IMR-90 (cell line): ENCODE data around the gene GIMAP1. TPM values are rescaled to one million over a fixed set of nuclear protein-coding genes. Genes with fewer than 3 reads are reported as not detected.

Source experiments
- ATAC-seq: fragments of 200-7000 bp; cut with Tn5 transposase; 2 replicates; pipeline ENCODE4 v1.9.1; 2020; ENCODE audit warnings: low read depth, mild to moderate bottlenecking, moderate library complexity
- BruUV-seq: library from RNA; stranded (reverse); fragments of 400-500 nt; replicated peaks from 2 replicates; lab custom pipeline; 2021; lab: Mats Ljungman, UMichigan
- CTCF ChIA-PET: fragments of 300-600 bp; formaldehyde crosslinking; extraction: SDS; loops from one replicate; lab custom pipeline; 2021; ENCODE audit warnings: antibody characterized with exemption; lab: Yijun Ruan, JAX
- POLR2A ChIA-PET: fragments of 300-600 bp; sonication (Branson Sonifier 250); formaldehyde crosslinking; loops from one replicate; lab custom pipeline; 2022; ENCODE audit warnings: antibody characterized with exemption; ENCODE audit not compliant: unreplicated experiment; lab: Charles Lee
- DNase-seq: peaks from one replicate; pipeline ENCODE4 v3.0.0; 2013
- H2AFZ ChIP-seq: replicated peaks from 2 replicates; pipeline ENCODE3; 2013; ENCODE audit warnings: low read length, mild to moderate bottlenecking; ENCODE audit not compliant: poor library complexity
- H2AK5ac ChIP-seq: 2 replicates; pipeline ENCODE4 v1.6.1; 2013; ENCODE audit warnings: low read depth, low read length, inconsistent platforms
- H2AK9ac ChIP-seq: replicated peaks from 2 replicates; pipeline ENCODE3; 2013; ENCODE audit warnings: mild to moderate bottlenecking, low read depth, low read length, moderate library complexity; ENCODE audit not compliant: poor library complexity
- H2BK120ac ChIP-seq: 2 replicates; pipeline ENCODE4 v1.6.1; 2013; ENCODE audit warnings: low read depth, low read length, inconsistent platforms
- H2BK15ac ChIP-seq: 3 replicates; pipeline ENCODE4 v1.6.1; 2013; ENCODE audit warnings: low read depth, low read length, inconsistent platforms
- H2BK20ac ChIP-seq: 2 replicates; pipeline ENCODE4 v1.6.1; 2013; ENCODE audit warnings: low read depth, mild to moderate bottlenecking, inconsistent platforms, low read length, moderate library complexity
- H2BK5ac ChIP-seq: 2 replicates; pipeline ENCODE4 v1.6.1; 2013; ENCODE audit warnings: mild to moderate bottlenecking, low read depth, low read length, inconsistent platforms; ENCODE audit not compliant: poor library complexity, severe bottlenecking
- H3K14ac ChIP-seq: replicated peaks from 2 replicates; pipeline ENCODE4 v1.6.1; 2013; ENCODE audit warnings: low read depth, low read length, inconsistent platforms
- H3K18ac ChIP-seq: 2 replicates; pipeline ENCODE4 v1.6.1; 2013; ENCODE audit warnings: low read depth, low read length, control low read depth
- H3K23ac ChIP-seq: 2 replicates; pipeline ENCODE4 v1.6.1; 2013; ENCODE audit warnings: low read depth, low read length, inconsistent platforms
- H3K27ac ChIP-seq: 2 replicates; pipeline ENCODE4 v1.5.1; 2013; ENCODE audit warnings: mild to moderate bottlenecking, control low read depth, low read length; ENCODE audit not compliant: insufficient read depth
- H3K27me3 ChIP-seq: 2 replicates; pipeline ENCODE4 v1.6.1; 2013; ENCODE audit warnings: low read length; ENCODE audit not compliant: control insufficient read depth, insufficient read depth
- H3K36me3 ChIP-seq: 2 replicates; pipeline ENCODE4 v1.6.1; 2013; ENCODE audit warnings: low read length, mixed read lengths; ENCODE audit not compliant: control insufficient read depth, insufficient read depth
- H3K4ac ChIP-seq: 2 replicates; pipeline ENCODE4 v1.6.1; 2013; ENCODE audit warnings: low read depth, low read length, inconsistent platforms
- H3K4me1 ChIP-seq: 2 replicates; pipeline ENCODE4 v1.6.1; 2013; ENCODE audit warnings: low read length, mixed read lengths; ENCODE audit not compliant: control insufficient read depth, insufficient read depth
- H3K4me2 ChIP-seq: 2 replicates; pipeline ENCODE4 v1.6.1; 2013; ENCODE audit warnings: low read depth, mild to moderate bottlenecking, control low read depth, low read length, moderate library complexity
- H3K4me3 ChIP-seq: 2 replicates; pipeline ENCODE4 v1.5.1; 2013; ENCODE audit warnings: low read depth, mild to moderate bottlenecking, control low read depth, low read length, moderate library complexity; ENCODE audit not compliant: insufficient read depth
- H3K56ac ChIP-seq: 2 replicates; pipeline ENCODE4 v1.6.1; 2013; ENCODE audit warnings: low read length, inconsistent platforms; ENCODE audit not compliant: insufficient read depth; ENCODE audit errors: extremely low read depth
- H3K79me1 ChIP-seq, 2 experiments: 2 replicates each; pipeline ENCODE4 v1.6.1; 2013; ENCODE audit warnings: low read length in 2 of 2, inconsistent platforms in 1 of 2, low read depth in 1 of 2
- H3K9ac ChIP-seq: 2 replicates; pipeline ENCODE4 v1.6.1; 2013; ENCODE audit warnings: low read depth, low read length, control low read depth
- H3K9me1 ChIP-seq: 2 replicates; pipeline ENCODE4 v1.6.1; 2013; ENCODE audit warnings: low read length, inconsistent platforms; ENCODE audit not compliant: insufficient read depth
- H3K9me3 ChIP-seq: 2 replicates; pipeline ENCODE4 v1.6.1; 2013; ENCODE audit warnings: low read length; ENCODE audit not compliant: control insufficient read depth, insufficient read depth
- H4K20me1 ChIP-seq: 2 replicates; pipeline ENCODE4 v1.6.1; 2013; ENCODE audit warnings: low read length, inconsistent platforms; ENCODE audit not compliant: insufficient read depth
- H4K5ac ChIP-seq: 2 replicates; pipeline ENCODE4 v1.6.1; 2013; ENCODE audit warnings: mild to moderate bottlenecking, low read depth, low read length, control low read depth
- H4K8ac ChIP-seq, 2 experiments: 2 replicates each; pipeline ENCODE4 v1.6.1; 2013; ENCODE audit warnings: low read depth in 2 of 2, low read length in 2 of 2, control low read depth in 1 of 2, inconsistent platforms in 1 of 2
- H4K91ac ChIP-seq: 2 replicates; pipeline ENCODE4 v1.6.1; 2013; ENCODE audit warnings: low read depth, low read length, inconsistent platforms; ENCODE audit not compliant: insufficient read depth
- BHLHE40 ChIP-seq: fragments of 150-350 bp; IDR thresholded peaks from 2 replicates; pipeline ENCODE4 v1.6.1; 2016; ENCODE audit warnings: mild to moderate bottlenecking, low read depth, low read length
- CEBPB ChIP-seq: IDR thresholded peaks from 2 replicates; pipeline ENCODE4 v1.6.1; 2012; ENCODE audit warnings: low read depth, low read length, improper control_type of control experiment
- CHD1 ChIP-seq: IDR thresholded peaks from 2 replicates; pipeline ENCODE4 v1.6.1; 2012; ENCODE audit warnings: low read depth, low read length, improper control_type of control experiment
- ELK1 ChIP-seq: fragments of 150-350 bp; IDR thresholded peaks from 2 replicates; pipeline ENCODE4 v1.6.1; 2016; ENCODE audit warnings: low read depth, mild to moderate bottlenecking, low read length, moderate library complexity, borderline replicate concordance
- FOS ChIP-seq: fragments of 150-350 bp; IDR thresholded peaks from 2 replicates; pipeline ENCODE4 v1.6.1; 2016; ENCODE audit warnings: low read depth, low read length
- MAFK ChIP-seq: IDR thresholded peaks from 2 replicates; pipeline ENCODE4 v1.6.1; 2012; ENCODE audit warnings: low read depth, low read length, improper control_type of control experiment
- POLR2A ChIP-seq: IDR thresholded peaks from 2 replicates; pipeline ENCODE4 v1.6.1; 2012; ENCODE audit warnings: mild to moderate bottlenecking, low read depth, low read length
- RAD21 ChIP-seq: IDR thresholded peaks from 2 replicates; pipeline ENCODE4 v1.6.1; 2012; ENCODE audit warnings: low read length, improper control_type of control experiment
- RCOR1 ChIP-seq: IDR thresholded peaks from 2 replicates; pipeline ENCODE4 v1.6.1; 2012; ENCODE audit warnings: mild to moderate bottlenecking, low read length, improper control_type of control experiment; ENCODE audit not compliant: insufficient replicate concordance
- USF2 ChIP-seq: fragments of 150-350 bp; IDR thresholded peaks from 2 replicates; pipeline ENCODE4 v1.6.1; 2017; ENCODE audit warnings: mild to moderate bottlenecking, antibody characterized with exemption, low read length, low read depth
- WGBS, 2 experiments: methylation state at CpG; one replicate each; pipeline versions ENCODE4 v1.1.5 to v1.1.7; 2013; ENCODE audit warnings: missing lambda C conversion rate in 2 of 2; ENCODE audit not compliant: insufficient read length in 1 of 2; ENCODE audit errors: extremely low coverage in 2 of 2; 5-methylcytosine and 5-hydroxymethylcytosine counted together
- dilution Hi-C: fragments of 300-500 bp; cut with HindIII; formaldehyde crosslinking; loops from one replicate; pipeline ENCODE4 v1.14.3; 2018; ENCODE audit warnings: low sequenced_read_pairs; ENCODE audit not compliant: unreplicated experiment
- in situ Hi-C: fragments of 300-500 bp; cut with MboI; formaldehyde crosslinking; loops from 3 replicates; pipeline ENCODE4 v1.14.3; 2019; ENCODE audit warnings: low sequenced_read_pairs, inconsistent platforms, mixed read lengths
- intact Hi-C: fragments of 100-400 bp; cut with micrococcal nuclease; formaldehyde crosslinking; loops from 2 replicates; pipeline ENCODE4 v1.10.0; 2022
- polyA plus RNA-seq, 3 experiments: library from polyadenylated mRNA; depleted of rRNA; stranded (reverse); fragments of >200 nt; gene quantifications; 2 replicates each; pipeline ENCODE4 v1.2.3, GENCODE V29; 2012; ENCODE audit warnings: low replicate concordance in 1 of 3
- total RNA-seq: library from RNA; depleted of rRNA; stranded (reverse); fragments of >200 nt; gene quantifications from 2 replicates; pipeline ENCODE4 v1.2.3, GENCODE V29; 2012
- TF ChIP-seq, protein P1 (sequence below): conservative IDR thresholded peaks from 2 replicates; pipeline ENCODE4 v1.5.1; 2012; ENCODE audit warnings: mild to moderate bottlenecking, low read depth, low read length, improper control_type of control experiment

The GIMAP1 gene
- total and polyA plus RNA-seq, 2 of the 4 experiments (the other 2 are of a cell fraction): not detected

DNA sequence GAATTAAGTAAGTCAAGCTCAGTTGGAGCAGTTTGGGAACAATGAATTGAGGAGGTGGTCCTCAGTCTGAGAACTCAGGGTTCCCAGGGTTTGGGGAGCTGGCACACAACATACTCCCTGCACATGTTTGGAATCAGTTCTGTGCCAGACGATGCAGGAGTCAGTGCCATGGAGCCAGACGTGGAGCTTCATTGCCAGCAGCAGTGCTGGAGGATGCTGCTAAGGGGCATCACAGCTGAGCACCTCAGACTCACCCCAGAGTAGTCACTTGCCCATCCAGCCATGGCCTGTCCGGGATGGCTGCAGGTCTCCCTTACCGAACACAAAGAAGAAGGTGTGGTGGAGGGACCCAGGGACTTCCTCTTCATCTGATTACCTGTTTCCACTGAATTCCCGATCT is 28.7 kb downstream of the GIMAP1 start:
- ChIA-PET POLR2A (no interaction called here), CTCF (no interaction called here)
- no peak overlapping the region for H3K14ac ChIP-seq
- H3K4ac ChIP-seq: no peak overlapping the region
- no peak overlapping the region for H4K91ac ChIP-seq
- no peak overlapping the region for H2AK5ac ChIP-seq
- no peaks in the 10 kb centered on the region for H3K79me1 ChIP-seq
- peak overlapping the region; percentile 11 for H2AFZ ChIP-seq
- H2AK9ac ChIP-seq: no peak overlapping the region
- H2BK15ac ChIP-seq: no peak overlapping the region
- no peaks in the 10 kb centered on the region for H3K4me1 ChIP-seq
- H2BK20ac ChIP-seq: no peak overlapping the region
- dilution Hi-C loops (no loop called here), in situ Hi-C loops (loop anchor here (25.0 kb wide), 1 partner anchor 433 kb away; the partner anchor contains the start of genes ACTR3C and LRRC61), intact Hi-C loops (no loop called here)
- TF ChIP-seq MAFK (no peak), ELK1 (no peak), RAD21 (no peak), CEBPB (no peak), CHD1 (no peak), POLR2A (no peak), FOS (no peak), BHLHE40 (no peak), USF2 (no peak), RCOR1 (no peak)
- TF ChIP-seq, protein P1, sequence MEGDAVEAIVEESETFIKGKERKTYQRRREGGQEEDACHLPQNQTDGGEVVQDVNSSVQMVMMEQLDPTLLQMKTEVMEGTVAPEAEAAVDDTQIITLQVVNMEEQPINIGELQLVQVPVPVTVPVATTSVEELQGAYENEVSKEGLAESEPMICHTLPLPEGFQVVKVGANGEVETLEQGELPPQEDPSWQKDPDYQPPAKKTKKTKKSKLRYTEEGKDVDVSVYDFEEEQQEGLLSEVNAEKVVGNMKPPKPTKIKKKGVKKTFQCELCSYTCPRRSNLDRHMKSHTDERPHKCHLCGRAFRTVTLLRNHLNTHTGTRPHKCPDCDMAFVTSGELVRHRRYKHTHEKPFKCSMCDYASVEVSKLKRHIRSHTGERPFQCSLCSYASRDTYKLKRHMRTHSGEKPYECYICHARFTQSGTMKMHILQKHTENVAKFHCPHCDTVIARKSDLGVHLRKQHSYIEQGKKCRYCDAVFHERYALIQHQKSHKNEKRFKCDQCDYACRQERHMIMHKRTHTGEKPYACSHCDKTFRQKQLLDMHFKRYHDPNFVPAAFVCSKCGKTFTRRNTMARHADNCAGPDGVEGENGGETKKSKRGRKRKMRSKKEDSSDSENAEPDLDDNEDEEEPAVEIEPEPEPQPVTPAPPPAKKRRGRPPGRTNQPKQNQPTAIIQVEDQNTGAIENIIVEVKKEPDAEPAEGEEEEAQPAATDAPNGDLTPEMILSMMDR: no peak
- H4K5ac ChIP-seq: no peak overlapping the region
- H3K4me3 ChIP-seq: no peak overlapping the region
- no peak overlapping the region for H3K56ac ChIP-seq
- no peak overlapping the region for H3K9ac ChIP-seq
- H3K9me3 ChIP-seq: no peaks in the 10 kb centered on the region
- no peaks in the 10 kb centered on the region for H3K9me1 ChIP-seq
- H3K18ac ChIP-seq: no peak overlapping the region
- ATAC-seq: no peak
- H3K23ac ChIP-seq: no peak overlapping the region
- BruUV-seq: no TSS peak
- H4K8ac ChIP-seq: no peak overlapping the region
- H2BK5ac ChIP-seq: no peak overlapping the region
- DNase-seq: no peak
- no peak overlapping the region for H2BK120ac ChIP-seq
- WGBS, 2 experiments: no CpG with 5 or more reads among the region's 5 CpGs
- H3K36me3 ChIP-seq: no peaks in the 10 kb centered on the region
- no peak overlapping the region for H3K4me2 ChIP-seq
- H4K20me1 ChIP-seq: no peaks in the 10 kb centered on the region
- H3K27me3 ChIP-seq: no peaks in the 10 kb centered on the region; the same call in 1 of the 2 replicates
- no peak overlapping the region for H3K27ac ChIP-seq
